ENCODE results near the gene SIPA1L3. TPM values are rescaled to one million over a fixed set of nuclear protein-coding genes. Genes with fewer than 3 reads are reported as not detected.

The SIPA1L3 gene
- total RNA-seq, 1 donor from 2014 or later: 66.7 TPM

GRCh38 chr19:38036707-38037611 lies 130.0 kb downstream of the SIPA1L3 start:
- no peak for TF ChIP-seq CTCF (conservative IDR thresholded peaks at IDR 0.05; ENCODE audit: low read depth, low read length)
- no peak for DNase-seq (ENCODE audit: low read depth)
- H3K4me3 ChIP-seq (ENCODE audit: low read depth, low read length): no peak overlapping the region

GRCh38 chr19:38039966-38040365 lies 133.0 kb downstream of the SIPA1L3 start:
- no peak for DNase-seq (ENCODE audit: low read depth)
- no peak for TF ChIP-seq CTCF (conservative IDR thresholded peaks at IDR 0.05; ENCODE audit: low read depth, low read length)
- H3K4me3 ChIP-seq (ENCODE audit: low read depth, low read length): no peak overlapping the region

- no peak overlapping the region for H3K4me3 ChIP-seq (ENCODE audit: low read depth, low read length)
- DNase-seq (ENCODE audit: low read depth): no peak
- no peak for TF ChIP-seq CTCF (conservative IDR thresholded peaks at IDR 0.05; ENCODE audit: low read depth, low read length)
Observed at GRCh38 chr19:38042132-38042531, 135.1 kb downstream of the SIPA1L3 start.

GRCh38 chr19:38043649-38044144 lies 136.7 kb downstream of the SIPA1L3 start:
- no peak for TF ChIP-seq CTCF (conservative IDR thresholded peaks at IDR 0.05; ENCODE audit: low read depth, low read length)
- no peak for DNase-seq (ENCODE audit: low read depth)

GRCh38 chr19:38044267-38045111 lies 137.5 kb downstream of the SIPA1L3 start:
- DNase-seq (ENCODE audit: low read depth): no peak
- TF ChIP-seq CTCF (conservative IDR thresholded peaks at IDR 0.05; ENCODE audit: low read depth, low read length): peak; percentile 36
- no peak overlapping the region for H3K4me3 ChIP-seq (ENCODE audit: low read depth, low read length)

More at GRCh38 chr19:38043649-38044144, 136.7 kb downstream of the SIPA1L3 start:
- H3K4me3 ChIP-seq (ENCODE audit: low read depth, low read length): no peak overlapping the region

- DNase-seq (ENCODE audit: low read depth): no peak
- no peak overlapping the region for H3K4me3 ChIP-seq (ENCODE audit: low read depth, low read length)
- TF ChIP-seq CTCF (conservative IDR thresholded peaks at IDR 0.05; ENCODE audit: low read depth, low read length): no peak
Observed at GRCh38 chr19:38045554-38046253, 138.7 kb downstream of the SIPA1L3 start.

Measured in epithelial cell of proximal tubule (primary cell).